H1 (cell line): ENCODE data around the gene CCDC74A. TPM values are rescaled to one million over a fixed set of nuclear protein-coding genes. Genes with fewer than 3 reads are reported as not detected.

ENCODE experiments used
- CTCF ChIA-PET: fragments of 300-600 bp; sonication (Branson Sonifier 250); formaldehyde crosslinking; loops from one replicate; lab custom pipeline; 2021; ENCODE audit not compliant: partially characterized antibody; lab: Charles Lee
- POLR2A ChIA-PET: fragments of 300-600 bp; sonication (Branson Sonifier 250); formaldehyde crosslinking; loops from one replicate; lab custom pipeline; 2021; ENCODE audit warnings: inconsistent platforms; ENCODE audit not compliant: partially characterized antibody; lab: Charles Lee
- DNase-seq, 2 experiments: peaks; one replicate each; pipeline versions ENCODE4 v3.0.0 to v3.0.0-alpha.2; 2010 to 2022; ENCODE audit warnings: low spot score in 2 of 2, low read depth in 1 of 2, mixed read lengths in 1 of 2
- FAIRE-seq: peaks from 2 replicates; lab custom pipeline; 2011; peaks lifted over from hg19 to GRCh38; lab: Jason Lieb, UNC
- H2AFZ ChIP-seq: 2 replicates; pipeline ENCODE4 v1.8.1; 2012; ENCODE audit warnings: low read length, inconsistent platforms
- H2AK5ac ChIP-seq: 2 replicates; pipeline ENCODE4 v1.6.1; 2013; ENCODE audit warnings: low read depth, low read length
- H2BK120ac ChIP-seq: replicated peaks from 2 replicates; pipeline ENCODE3; 2013; ENCODE audit warnings: low read depth, low read length, inconsistent platforms
- H2BK12ac ChIP-seq: 2 replicates; pipeline ENCODE4 v1.6.1; 2013; ENCODE audit warnings: low read depth, low read length
- H2BK15ac ChIP-seq: 2 replicates; pipeline ENCODE4 v1.6.1; 2013; ENCODE audit warnings: low read length
- H2BK20ac ChIP-seq: 2 replicates; pipeline ENCODE4 v1.6.1; 2013; ENCODE audit warnings: low read length
- H2BK5ac ChIP-seq: 2 replicates; pipeline ENCODE4 v1.6.1; 2013; ENCODE audit warnings: low read depth, low read length
- H3K14ac ChIP-seq: 2 replicates; pipeline ENCODE4 v1.6.1; 2013; ENCODE audit warnings: inconsistent platforms; ENCODE audit not compliant: insufficient read length
- H3K18ac ChIP-seq: 2 replicates; pipeline ENCODE4 v1.6.1; 2013; ENCODE audit warnings: low read length; ENCODE audit errors: extremely low read depth
- H3K23ac ChIP-seq: 2 replicates; pipeline ENCODE4 v1.6.1; 2013; ENCODE audit warnings: inconsistent platforms; ENCODE audit not compliant: insufficient read length
- H3K23me2 ChIP-seq: 2 replicates; pipeline ENCODE4 v1.6.1; 2013; ENCODE audit warnings: low read depth, low read length
- H3K27ac ChIP-seq: 2 replicates; pipeline ENCODE4 v1.6.1; 2011; ENCODE audit warnings: low read depth, low read length, inconsistent platforms
- H3K27me3 ChIP-seq, 4 experiments: replicated peaks in 1 of 4; 1 replicate in 1 of 4; 2 replicates in 3 of 4; pipeline versions ENCODE4 v1.6.1 to v1.8.1; 2011 to 2013; ENCODE audit warnings: low read length in 3 of 4, mild to moderate bottlenecking in 3 of 4, inconsistent platforms in 2 of 4, mixed read lengths in 2 of 4, moderate library complexity in 1 of 4; ENCODE audit not compliant: control insufficient read depth in 3 of 4, insufficient read depth in 3 of 4; ENCODE audit errors: extremely low read depth in 1 of 4
- H3K36me3 ChIP-seq, 4 experiments: 2 replicates each; pipeline versions ENCODE4 v1.6.1 to v1.8.1; 2011 to 2013; ENCODE audit warnings: mild to moderate bottlenecking in 4 of 4, low read length in 3 of 4, moderate library complexity in 2 of 4, control low read depth in 1 of 4, inconsistent platforms in 1 of 4; ENCODE audit not compliant: insufficient read depth in 4 of 4, control insufficient read depth in 2 of 4
- H3K4ac ChIP-seq: replicated peaks from 2 replicates; pipeline ENCODE3; 2013; ENCODE audit warnings: low read length, low read depth, mixed read lengths, inconsistent platforms; ENCODE audit not compliant: insufficient read length
- H3K4me1 ChIP-seq, 4 experiments: replicated peaks in 1 of 4; 1 replicate in 1 of 4; 2 replicates in 3 of 4; pipeline versions ENCODE4 v1.6.1 to v1.8.1; 2011 to 2013; ENCODE audit warnings: low read length in 3 of 4, inconsistent platforms in 2 of 4, mixed read lengths in 1 of 4; ENCODE audit not compliant: insufficient read depth in 4 of 4, control insufficient read depth in 3 of 4
- H3K4me2 ChIP-seq, 2 experiments: 2 replicates each; pipeline versions ENCODE4 v1.6.1 to v1.8.1; 2011 to 2013; ENCODE audit warnings: low read depth in 2 of 2, low read length in 2 of 2, control low read depth in 1 of 2, inconsistent platforms in 1 of 2, mild to moderate bottlenecking in 1 of 2; ENCODE audit not compliant: insufficient read depth in 1 of 2
- H3K4me3 ChIP-seq, 4 experiments: fragments of 200-600, 300-600 bp in 1 of 4; sonication (generic), shearing (Covaris generic), sonication (Bioruptor Twin) in 1 of 4; 2 replicates each; pipeline versions ENCODE4 v1.5.1 to v1.8.1; 2011 to 2016; ENCODE audit warnings: low read length in 4 of 4, low read depth in 3 of 4, control low read depth in 2 of 4, inconsistent platforms in 2 of 4, mild to moderate bottlenecking in 2 of 4, mixed read lengths in 1 of 4, moderate library complexity in 1 of 4; ENCODE audit not compliant: insufficient read depth in 2 of 4; ENCODE audit errors: extremely low read depth in 1 of 4
- H3K56ac ChIP-seq: replicated peaks from 2 replicates; pipeline ENCODE3; 2013; ENCODE audit warnings: low read depth, mild to moderate bottlenecking, mixed read lengths, low read length, inconsistent platforms; ENCODE audit not compliant: insufficient read length
- H3K79me1 ChIP-seq: 2 replicates; pipeline ENCODE4 v1.6.1; 2013; ENCODE audit warnings: low read depth, low read length, control low read depth
- H3K79me2 ChIP-seq, 2 experiments: 2 replicates each; pipeline versions ENCODE4 v1.6.1 to v1.8.1; 2012 to 2013; ENCODE audit warnings: low read length in 2 of 2, mild to moderate bottlenecking in 2 of 2, inconsistent platforms in 1 of 2; ENCODE audit not compliant: insufficient read depth in 2 of 2, control insufficient read depth in 1 of 2
- H3K9ac ChIP-seq, 4 experiments: replicated peaks in 1 of 4; 1 replicate in 1 of 4; 2 replicates in 3 of 4; pipeline versions ENCODE4 v1.6.1 to v1.8.1; 2011 to 2013; ENCODE audit warnings: low read depth in 3 of 4, low read length in 3 of 4, control low read depth in 2 of 4, mild to moderate bottlenecking in 2 of 4, moderate library complexity in 2 of 4, inconsistent platforms in 1 of 4; ENCODE audit errors: extremely low read depth in 1 of 4
- H3K9me3 ChIP-seq, 2 experiments: 2 replicates each; pipeline versions ENCODE4 v1.6.1 to v1.8.1; 2012 to 2013; ENCODE audit warnings: mild to moderate bottlenecking in 2 of 2, moderate library complexity in 2 of 2, control low read depth in 1 of 2, inconsistent platforms in 1 of 2, low read depth in 1 of 2, low read length in 1 of 2, mixed read lengths in 1 of 2; ENCODE audit not compliant: insufficient read depth in 2 of 2
- H4K20me1 ChIP-seq, 2 experiments: replicated peaks in 1 of 2; 2 replicates each; pipeline versions ENCODE3 to v1.8.1; 2011 to 2013; ENCODE audit warnings: inconsistent platforms in 2 of 2, low read length in 2 of 2, mild to moderate bottlenecking in 1 of 2; ENCODE audit not compliant: insufficient read depth in 2 of 2, control insufficient read depth in 1 of 2
- H4K5ac ChIP-seq: 2 replicates; pipeline ENCODE4 v1.6.1; 2013; ENCODE audit warnings: low read length, low read depth, mixed read lengths, inconsistent platforms; ENCODE audit not compliant: insufficient read length
- H4K8ac ChIP-seq: 2 replicates; pipeline ENCODE4 v1.8.0; 2013; ENCODE audit warnings: mild to moderate bottlenecking, moderate library complexity, low read length, inconsistent platforms; ENCODE audit not compliant: insufficient read depth; ENCODE audit errors: extremely low read depth
- H4K91ac ChIP-seq: replicated peaks from 2 replicates; pipeline ENCODE3; 2013; ENCODE audit warnings: low read length, mixed read lengths, inconsistent platforms; ENCODE audit not compliant: insufficient read length
- BCL11A ChIP-seq, 2 experiments: IDR thresholded peaks; one replicate each; pipeline ENCODE4 v1.6.1; 2011; ENCODE audit warnings: low read depth in 2 of 2, low read length in 2 of 2, mild to moderate bottlenecking in 2 of 2
- CTBP2 ChIP-seq: IDR thresholded peaks from 2 replicates; pipeline ENCODE4 v1.7.0; 2011; ENCODE audit warnings: borderline replicate concordance, mild to moderate bottlenecking, moderate library complexity, mixed read lengths, low read length; ENCODE audit not compliant: insufficient read depth, insufficient read length
- HDAC6 ChIP-seq: IDR thresholded peaks from one replicate; pipeline ENCODE4 v1.7.1; 2012; ENCODE audit warnings: low read depth, mild to moderate bottlenecking, inconsistent platforms, low read length, moderate library complexity
- JUND ChIP-seq: IDR thresholded peaks from 2 replicates; pipeline ENCODE4 v1.6.1; 2011; ENCODE audit warnings: mild to moderate bottlenecking, improper control_type of control experiment, low read length
- KDM4A ChIP-seq: IDR thresholded peaks from one replicate; pipeline ENCODE4 v1.7.1; 2012; ENCODE audit warnings: low read depth, mild to moderate bottlenecking, moderate library complexity, low read length, inconsistent platforms; ENCODE audit not compliant: severe bottlenecking
- PHF8 ChIP-seq: fragments of 200-600 bp; sonication (generic); conservative IDR thresholded peaks from 2 replicates; pipeline ENCODE4 v1.7.1; 2012; ENCODE audit warnings: low read depth, mild to moderate bottlenecking, inconsistent platforms, low read length, moderate library complexity
- POLR2AphosphoS5 ChIP-seq: IDR thresholded peaks from 2 replicates; pipeline ENCODE4 v1.6.1; 2011; ENCODE audit warnings: low read depth, low read length
- RFX5 ChIP-seq: IDR thresholded peaks from 2 replicates; pipeline ENCODE4 v1.6.1; 2011; ENCODE audit warnings: low read depth, low read length, improper control_type of control experiment, borderline replicate concordance
- SIN3A ChIP-seq, 2 experiments: IDR thresholded peaks in 1 of 2; conservative IDR thresholded peaks in 1 of 2; 2 replicates each; pipeline ENCODE4 v1.6.1; 2011 to 2012; ENCODE audit warnings: low read length in 2 of 2, improper control_type of control experiment in 1 of 2, low read depth in 1 of 2, mild to moderate bottlenecking in 1 of 2
- SIRT6 ChIP-seq: IDR thresholded peaks from one replicate; pipeline ENCODE4 v1.7.1; 2012; ENCODE audit warnings: low read length, inconsistent platforms
- SRF ChIP-seq: IDR thresholded peaks from 2 replicates; pipeline ENCODE4 v1.6.1; 2011; ENCODE audit warnings: mild to moderate bottlenecking, low read depth, low read length, moderate library complexity
- TAF7 ChIP-seq: optimal IDR thresholded peaks from 2 replicates; pipeline ENCODE3; 2011; ENCODE audit warnings: low read depth, mild to moderate bottlenecking, inconsistent platforms, low read length, moderate library complexity, borderline replicate concordance
- TEAD4 ChIP-seq: IDR thresholded peaks from 2 replicates; pipeline ENCODE4 v1.6.1; 2012; ENCODE audit warnings: low read depth, low read length, inconsistent platforms, mixed read lengths
- WGBS, 2 experiments: shearing (Covaris generic) in 1 of 2; methylation state at CpG; one replicate each; pipeline versions ENCODE4 v1.1.6 to v1.1.7; 2013 to 2015; ENCODE audit warnings: low lambda C conversion rate in 2 of 2, mixed read lengths in 2 of 2, inconsistent platforms in 1 of 2, low coverage in 1 of 2, missing lambda C conversion rate in 1 of 2; ENCODE audit not compliant: insufficient replicate concordance in 2 of 2, insufficient coverage in 1 of 2, insufficient read length in 1 of 2; ENCODE audit errors: extremely low coverage in 1 of 2, missing lambda C conversion rate in 1 of 2; 5-methylcytosine and 5-hydroxymethylcytosine counted together
- polyA plus RNA-seq, 7 experiments: library from polyadenylated mRNA; depleted of rRNA in 3 of 7; stranded (reverse) in 5 of 7; unstranded in 2 of 7; fragments of >200 nt in 5 of 7; fragments of 200-250 nt in 2 of 7; gene quantifications; 1 replicate in 5 of 7; 2 replicates in 1 of 7; 4 replicates in 1 of 7; pipeline versions ENCODE4 v1.2.1 to v1.2.3, GENCODE V29; 2011 to 2013; ENCODE audit warnings: missing spikeins in 2 of 7, mixed read lengths in 2 of 7
- total RNA-seq: library from RNA; stranded (reverse); fragmentation: NEBNext Ultra II Directional; extraction: Animal tissue kit (Norgen Biotek cat#: 25700); gene quantifications from 2 replicates; pipeline ENCODE4 v1.2.1, GENCODE V29; 2021

The CCDC74A gene
- total and polyA plus RNA-seq, 2 of the 8 experiments (the other 6 are each of a cell fraction or from before 2014, with no cell fraction given): 18.1 to 21.0 TPM

GRCh38 chr2:131557558-131558321, 30.1 kb downstream of the CCDC74A start:
- H4K8ac ChIP-seq: no peak overlapping the region
- no peak overlapping the region for H2BK5ac ChIP-seq
- H3K23me2 ChIP-seq: no peaks in the 10 kb centered on the region
- POLR2A ChIA-PET: no interaction called here
- no peaks in the 10 kb centered on the region for H3K27me3 ChIP-seq
- H3K14ac ChIP-seq: no peak overlapping the region
- H3K4me3 ChIP-seq: no peak overlapping the region
- CTCF ChIA-PET: no interaction called here
- no peaks in the 10 kb centered on the region for H3K4me1 ChIP-seq
- H3K79me1 ChIP-seq: no peaks in the 10 kb centered on the region
- no peaks in the 10 kb centered on the region for H3K79me2 ChIP-seq
- H3K36me3 ChIP-seq: no peaks in the 10 kb centered on the region
- no peak overlapping the region for H3K23ac ChIP-seq
- no peak overlapping the region for H2BK12ac ChIP-seq
- no peak overlapping the region for H4K5ac ChIP-seq
- no peak overlapping the region for H2BK20ac ChIP-seq
- DNase-seq: no peak
- no peak overlapping the region for H3K27ac ChIP-seq
- H2AFZ ChIP-seq: no peak overlapping the region
- H3K4ac ChIP-seq: no peak overlapping the region
- H3K4me2 ChIP-seq: no peak overlapping the region
- no peak overlapping the region for H3K9ac ChIP-seq
- no peak for FAIRE-seq
- H2BK120ac ChIP-seq: no peak overlapping the region
- TF ChIP-seq HDAC6 (no peak), BCL11A (IDR thresholded peaks at IDR 0.05; ENCODE audit: low read depth in 2 of 2, low read length in 2 of 2) (no peak), SIRT6 (no peak), RFX5 (no peak), TAF7 (no peak), CTBP2 (no peak), PHF8 (no peak), JUND (no peak), KDM4A (no peak), SIN3A (conservative IDR thresholded peaks at IDR 0.05 in 1 of 2, IDR thresholded peaks at IDR 0.05 in 1 of 2; ENCODE audit: low read depth in 1 of 2, low read length in 2 of 2) (no peak), SRF (no peak), TEAD4 (no peak), POLR2AphosphoS5 (no peak)
- TF ChIP-seq, all 59 proteins: peak for 0
- H4K20me1 ChIP-seq: no peaks in the 10 kb centered on the region
- no peak overlapping the region for H2AK5ac ChIP-seq
- 89% methylated on average over 5 of the region's 5 CpGs; no CpG with 5 or more reads in 1 of the 2 experiments for WGBS, 2 experiments
- H4K91ac ChIP-seq: no peak overlapping the region
- no peak overlapping the region for H3K18ac ChIP-seq
- H3K56ac ChIP-seq: no peak overlapping the region
- H2BK15ac ChIP-seq: no peak overlapping the region
- no peaks in the 10 kb centered on the region for H3K9me3 ChIP-seq
